Measurements from ENCODE around the gene ITGAL. TPM values are rescaled to one million over a fixed set of nuclear protein-coding genes. Genes with fewer than 3 reads are reported as not detected.
"Not testable (repeated sequence)": the region's sequence is repeated elsewhere in the genome, so short reads cannot be mapped to it uniquely, and the experiment has no call there.

Gene ITGAL
- total and polyA plus RNA-seq, 4 donors: 1.2 to 4.9 (median 3.7) TPM

DNA sequence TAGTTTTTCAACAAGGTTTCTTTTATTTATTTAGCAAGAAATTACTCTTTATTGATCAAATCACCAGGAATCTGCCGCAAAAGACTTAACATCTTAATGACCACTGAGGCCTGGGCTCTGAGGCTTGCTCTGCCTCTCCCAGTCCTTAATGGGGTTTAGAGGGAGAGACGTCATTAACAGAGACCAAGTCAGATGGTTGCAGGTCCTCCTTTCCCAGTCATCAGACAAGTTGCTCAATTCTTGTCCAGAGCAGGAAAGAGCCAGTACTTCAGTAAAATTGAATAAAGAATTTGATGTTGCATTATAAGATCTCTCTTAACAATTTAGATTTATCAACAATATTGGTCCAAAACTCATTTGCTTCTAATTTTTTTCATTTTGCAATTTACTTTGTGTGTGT lies 28.9 kb upstream of the ITGAL start:
- H3K9me3 ChIP-seq (ENCODE audit: control insufficient read depth, insufficient read depth, low read length): peaks cover 2% of the 10 kb centered on the region
- H3K4me3 ChIP-seq (ENCODE audit: low read depth, low read length): no peak overlapping the region
- H3K27me3 ChIP-seq (ENCODE audit: control insufficient read depth, insufficient read depth, low read length): no peaks in the 10 kb centered on the region
- WGBS (ENCODE audit: insufficient coverage): 60% methylated on average over 1 of the region's 2 CpGs
- no peak overlapping the region for H3K27ac ChIP-seq (ENCODE audit: low read depth, low read length)
- DNase-seq (ENCODE audit: low read depth in 4 of 6, low spot score in 6 of 6): no peak
- peaks cover 20% of the 10 kb centered on the region for H3K4me1 ChIP-seq (ENCODE audit: control insufficient read depth, insufficient read depth, low read length)
- H3K36me3 ChIP-seq (ENCODE audit: control insufficient read depth, insufficient read depth, low read length): peaks cover 12% of the 10 kb centered on the region

DNA sequence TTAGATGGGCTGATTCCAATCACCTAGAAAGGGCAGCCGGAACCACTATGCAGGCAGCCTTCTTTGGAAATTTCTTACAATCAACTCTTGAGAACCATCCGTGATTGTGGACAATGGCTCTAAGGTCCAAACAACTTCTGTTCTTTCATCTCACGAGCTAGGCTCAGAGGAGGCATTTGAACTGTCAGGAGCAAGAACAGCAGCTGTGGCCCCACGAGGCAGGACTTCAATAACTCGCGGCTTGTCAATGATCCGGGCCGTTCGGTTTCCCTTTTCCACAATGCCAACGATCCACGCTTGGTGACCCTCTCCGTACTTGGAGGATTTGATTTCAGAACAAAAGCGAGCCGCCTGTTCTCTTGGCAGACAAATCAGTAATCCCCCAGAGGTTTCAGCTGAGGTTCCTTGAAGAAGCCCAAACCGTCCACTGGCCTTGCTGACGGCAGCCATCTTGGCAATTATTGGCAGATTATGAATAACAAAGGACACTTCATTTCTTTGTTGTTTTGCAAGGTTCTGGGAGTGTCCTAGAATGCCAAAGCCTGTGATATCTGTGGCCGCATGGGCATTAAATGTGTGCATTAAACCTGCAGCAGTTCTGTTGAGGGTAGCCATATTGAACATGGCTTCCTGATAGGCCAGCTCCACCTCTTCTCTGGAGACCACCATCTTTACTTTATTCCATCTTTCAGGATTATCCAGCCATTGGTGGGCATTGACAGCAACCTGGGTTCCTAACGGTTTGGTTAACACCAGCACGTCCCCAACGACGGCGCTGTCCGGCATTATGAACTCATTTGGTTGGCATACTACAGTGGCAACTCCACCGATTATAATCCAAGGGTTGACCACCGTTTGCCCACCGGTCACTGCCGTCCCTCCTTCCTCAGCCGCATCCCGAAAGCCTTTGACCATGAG lies 28.1 kb upstream of the ITGAL start:
- peak overlapping the region; percentile 77 for H3K4me3 ChIP-seq (ENCODE audit: low read depth, low read length)
- peaks cover 20% of the 10 kb centered on the region for H3K4me1 ChIP-seq (ENCODE audit: control insufficient read depth, insufficient read depth, low read length)
- H3K27ac ChIP-seq (ENCODE audit: low read depth, low read length): peak overlapping the region; percentile 91
- H3K9me3 ChIP-seq (ENCODE audit: control insufficient read depth, insufficient read depth, low read length): peaks cover 2% of the 10 kb centered on the region
- H3K27me3 ChIP-seq (ENCODE audit: control insufficient read depth, insufficient read depth, low read length): no peaks in the 10 kb centered on the region
- 92% methylated on average over 29 of the region's 29 CpGs for WGBS (ENCODE audit: insufficient coverage)
- no peak for DNase-seq (ENCODE audit: low read depth in 4 of 6, low spot score in 6 of 6)
- H3K36me3 ChIP-seq (ENCODE audit: control insufficient read depth, insufficient read depth, low read length): peaks cover 12% of the 10 kb centered on the region

DNA sequence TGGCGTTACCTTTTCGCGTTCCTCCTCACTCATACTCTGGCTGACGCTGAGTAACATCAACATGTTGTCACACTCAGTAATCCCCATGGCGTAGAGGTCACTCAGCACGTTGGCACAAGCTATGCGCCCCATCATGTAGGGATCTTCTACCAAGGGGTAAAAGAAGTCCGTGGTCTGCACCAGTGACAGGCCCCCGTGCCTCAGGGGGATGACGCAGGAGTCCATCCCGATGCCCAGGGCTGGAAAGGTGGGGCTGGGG lies 27.5 kb upstream of the ITGAL start:
- Histone ChIP-seq H3K9me3 (ENCODE audit: control insufficient read depth, insufficient read depth, low read length) (peaks cover 2% of the 10 kb centered on the region), H3K4me3 (ENCODE audit: low read depth, low read length) (peak overlapping the region; percentile 77), H3K36me3 (ENCODE audit: control insufficient read depth, insufficient read depth, low read length) (peaks cover 12% of the 10 kb centered on the region), H3K4me1 (ENCODE audit: control insufficient read depth, insufficient read depth, low read length) (peaks cover 20% of the 10 kb centered on the region), H3K27ac (ENCODE audit: low read depth, low read length) (peak overlapping the region; percentile 91), H3K27me3 (ENCODE audit: control insufficient read depth, insufficient read depth, low read length) (no peaks in the 10 kb centered on the region)
- 41% methylated on average over 11 of the region's 11 CpGs for WGBS (ENCODE audit: insufficient coverage)
- no peak for DNase-seq (ENCODE audit: low read depth in 4 of 6, low spot score in 6 of 6)

DNA sequence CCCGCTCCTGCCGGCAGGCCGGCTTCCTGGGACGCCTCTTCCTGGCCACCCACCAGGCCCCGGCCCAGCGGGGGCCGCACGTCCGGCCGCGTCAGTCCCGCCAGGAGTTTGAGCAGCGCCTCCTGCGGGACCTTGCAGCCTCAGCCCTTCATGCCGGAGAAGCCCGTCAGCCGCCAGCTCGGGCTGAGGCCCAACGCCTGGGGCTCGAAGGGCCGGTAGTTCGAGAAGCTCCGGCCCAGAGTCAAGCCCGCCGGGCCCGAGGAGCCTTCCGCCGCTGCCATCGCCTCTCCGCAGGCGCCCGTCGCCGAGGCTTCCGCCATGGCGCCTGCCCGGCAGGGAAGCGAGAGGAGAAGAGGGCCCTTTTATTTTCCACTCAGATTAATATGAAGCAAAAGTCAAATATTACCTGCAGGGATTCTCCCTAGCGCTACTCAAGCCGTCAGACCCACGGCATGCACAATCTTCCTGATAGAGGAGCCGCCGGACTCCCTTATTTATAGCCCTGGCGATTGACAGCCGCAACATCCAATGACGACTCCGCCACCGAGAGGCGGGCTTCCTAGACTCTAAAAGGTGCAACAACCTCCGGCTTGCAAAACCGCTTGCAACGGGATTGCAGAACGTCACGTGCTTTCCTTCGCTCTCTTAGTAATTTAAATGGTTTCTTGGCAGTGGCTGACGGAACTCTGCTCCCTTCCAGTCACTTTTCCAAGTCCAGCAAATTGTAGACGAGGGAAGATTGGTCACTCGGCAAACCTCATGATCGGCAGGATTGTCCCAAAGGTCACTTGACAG lies 26.9 kb upstream of the ITGAL start, which contains the start of gene SEPHS2:
Gene SEPHS2, minus strand, starts transcription at position 467 of the 795 bp plus-strand sequence. Its CDS starts 147 bp downstream, at position 320.
- peaks cover 12% of the 10 kb centered on the region for H3K36me3 ChIP-seq (ENCODE audit: control insufficient read depth, insufficient read depth, low read length)
- H3K4me1 ChIP-seq (ENCODE audit: control insufficient read depth, insufficient read depth, low read length): peaks cover 20% of the 10 kb centered on the region
- WGBS (ENCODE audit: insufficient coverage): 0% methylated on average over 56 of the region's 59 CpGs
- H3K27ac ChIP-seq (ENCODE audit: low read depth, low read length): peak within 1 kb of the TSS; percentile 91
- peak within 1 kb of the TSS; percentile 77 for H3K4me3 ChIP-seq (ENCODE audit: low read depth, low read length)
- H3K9me3 ChIP-seq (ENCODE audit: control insufficient read depth, insufficient read depth, low read length): peaks cover 2% of the 10 kb centered on the region
- peak; percentile 93 to 99 (median 94) for DNase-seq (ENCODE audit: low read depth in 4 of 6, low spot score in 6 of 6)
- no peaks in the 10 kb centered on the region for H3K27me3 ChIP-seq (ENCODE audit: control insufficient read depth, insufficient read depth, low read length)

DNA sequence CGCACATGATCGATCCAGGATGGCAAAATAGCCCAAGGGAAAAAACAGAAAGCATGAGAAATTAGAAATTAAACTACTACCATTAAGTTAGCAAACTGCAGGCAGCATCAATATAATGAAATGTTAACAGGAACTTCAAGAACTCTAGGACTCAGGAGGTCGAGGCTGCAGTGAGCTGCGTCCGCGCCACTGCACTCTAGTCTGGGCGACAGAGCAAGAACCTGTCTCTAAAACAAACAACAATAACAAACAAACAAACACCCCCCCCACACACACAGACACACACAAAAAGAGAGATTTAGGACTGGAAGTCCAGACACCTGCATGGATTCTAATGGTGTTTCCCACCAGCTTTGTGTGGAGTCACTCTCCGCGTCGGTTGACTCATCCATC lies 26.3 kb upstream of the ITGAL start:
- DNase-seq (ENCODE audit: low read depth in 4 of 6, low spot score in 6 of 6): no peak
- Histone ChIP-seq H3K27ac (ENCODE audit: low read depth, low read length) (peak overlapping the region; percentile 91), H3K36me3 (ENCODE audit: control insufficient read depth, insufficient read depth, low read length) (peaks cover 12% of the 10 kb centered on the region), H3K4me3 (ENCODE audit: low read depth, low read length) (peak overlapping the region; percentile 77), H3K9me3 (ENCODE audit: control insufficient read depth, insufficient read depth, low read length) (peaks cover 2% of the 10 kb centered on the region), H3K4me1 (ENCODE audit: control insufficient read depth, insufficient read depth, low read length) (peaks cover 20% of the 10 kb centered on the region), H3K27me3 (ENCODE audit: control insufficient read depth, insufficient read depth, low read length) (no peaks in the 10 kb centered on the region)
- 90% methylated on average over 5 of the region's 10 CpGs for WGBS (ENCODE audit: insufficient coverage)

DNA sequence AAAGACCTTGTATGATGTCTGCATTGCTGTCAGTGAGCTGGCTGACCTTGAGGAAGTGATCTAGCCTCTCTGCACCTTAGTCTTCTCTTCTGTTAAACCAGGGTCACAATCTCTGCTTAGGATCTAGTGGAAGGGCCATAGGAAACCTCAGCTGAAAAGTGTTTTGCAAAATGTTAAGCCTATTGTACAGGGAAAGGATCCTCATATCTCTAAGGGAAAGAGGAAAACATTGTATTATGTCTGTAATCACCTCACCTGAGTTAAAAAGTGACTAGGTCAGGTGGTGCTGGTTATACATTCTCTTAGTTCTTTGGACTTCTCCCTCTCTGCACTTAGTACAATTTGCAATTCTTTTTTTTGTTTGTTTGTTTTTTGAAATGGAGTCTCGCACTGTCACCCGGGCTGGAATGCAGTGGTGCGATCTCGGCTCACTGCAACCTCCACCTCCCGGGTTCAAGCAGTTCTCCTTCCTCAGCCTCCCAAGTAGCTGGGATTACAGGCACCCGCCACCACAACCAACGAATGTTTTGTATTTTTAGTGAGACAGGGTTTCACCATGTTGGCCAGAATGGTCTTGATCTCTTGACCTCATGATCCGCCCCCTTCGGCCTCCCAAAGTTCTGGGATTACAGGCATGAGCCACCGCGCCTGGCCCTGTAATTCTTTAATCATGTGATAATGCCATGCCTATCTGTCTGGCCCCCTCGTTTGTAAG lies 24.9 kb upstream of the ITGAL start:
- 87% methylated on average over 6 of the region's 12 CpGs for WGBS (ENCODE audit: insufficient coverage)
- DNase-seq (ENCODE audit: low read depth in 4 of 6, low spot score in 6 of 6): no peak
- peaks cover 2% of the 10 kb centered on the region for H3K9me3 ChIP-seq (ENCODE audit: control insufficient read depth, insufficient read depth, low read length)
- H3K4me3 ChIP-seq (ENCODE audit: low read depth, low read length): no peak overlapping the region
- H3K36me3 ChIP-seq (ENCODE audit: control insufficient read depth, insufficient read depth, low read length): peaks cover 8% of the 10 kb centered on the region
- peaks cover 20% of the 10 kb centered on the region for H3K4me1 ChIP-seq (ENCODE audit: control insufficient read depth, insufficient read depth, low read length)
- no peak overlapping the region for H3K27ac ChIP-seq (ENCODE audit: low read depth, low read length)
- no peaks in the 10 kb centered on the region for H3K27me3 ChIP-seq (ENCODE audit: control insufficient read depth, insufficient read depth, low read length)

DNA sequence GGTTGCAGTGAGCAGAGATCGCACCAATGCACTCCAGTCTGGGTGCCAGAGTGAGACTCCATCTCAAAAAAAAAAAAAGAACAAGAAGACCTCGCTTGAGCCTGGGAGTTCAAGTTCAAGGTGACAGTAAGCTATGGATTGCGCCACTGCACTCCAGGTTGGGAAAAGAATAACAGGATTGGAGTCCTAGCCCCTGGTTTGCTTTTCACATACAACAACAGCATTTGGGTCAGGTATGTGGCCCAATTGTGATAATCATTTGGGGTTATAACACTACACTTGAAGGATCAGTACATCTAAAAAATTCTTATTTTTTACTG lies 23.5 kb upstream of the ITGAL start:
- H3K9me3 ChIP-seq (ENCODE audit: control insufficient read depth, insufficient read depth, low read length): no peaks in the 10 kb centered on the region
- no peak overlapping the region for H3K4me3 ChIP-seq (ENCODE audit: low read depth, low read length)
- peaks cover 18% of the 10 kb centered on the region for H3K4me1 ChIP-seq (ENCODE audit: control insufficient read depth, insufficient read depth, low read length)
- no peak overlapping the region for H3K27ac ChIP-seq (ENCODE audit: low read depth, low read length)
- 100% methylated on average over 1 of the region's 3 CpGs for WGBS (ENCODE audit: insufficient coverage)
- H3K36me3 ChIP-seq (ENCODE audit: control insufficient read depth, insufficient read depth, low read length): peaks cover 4% of the 10 kb centered on the region
- no peaks in the 10 kb centered on the region for H3K27me3 ChIP-seq (ENCODE audit: control insufficient read depth, insufficient read depth, low read length)
- DNase-seq (ENCODE audit: low read depth in 4 of 6, low spot score in 6 of 6): no peak

DNA sequence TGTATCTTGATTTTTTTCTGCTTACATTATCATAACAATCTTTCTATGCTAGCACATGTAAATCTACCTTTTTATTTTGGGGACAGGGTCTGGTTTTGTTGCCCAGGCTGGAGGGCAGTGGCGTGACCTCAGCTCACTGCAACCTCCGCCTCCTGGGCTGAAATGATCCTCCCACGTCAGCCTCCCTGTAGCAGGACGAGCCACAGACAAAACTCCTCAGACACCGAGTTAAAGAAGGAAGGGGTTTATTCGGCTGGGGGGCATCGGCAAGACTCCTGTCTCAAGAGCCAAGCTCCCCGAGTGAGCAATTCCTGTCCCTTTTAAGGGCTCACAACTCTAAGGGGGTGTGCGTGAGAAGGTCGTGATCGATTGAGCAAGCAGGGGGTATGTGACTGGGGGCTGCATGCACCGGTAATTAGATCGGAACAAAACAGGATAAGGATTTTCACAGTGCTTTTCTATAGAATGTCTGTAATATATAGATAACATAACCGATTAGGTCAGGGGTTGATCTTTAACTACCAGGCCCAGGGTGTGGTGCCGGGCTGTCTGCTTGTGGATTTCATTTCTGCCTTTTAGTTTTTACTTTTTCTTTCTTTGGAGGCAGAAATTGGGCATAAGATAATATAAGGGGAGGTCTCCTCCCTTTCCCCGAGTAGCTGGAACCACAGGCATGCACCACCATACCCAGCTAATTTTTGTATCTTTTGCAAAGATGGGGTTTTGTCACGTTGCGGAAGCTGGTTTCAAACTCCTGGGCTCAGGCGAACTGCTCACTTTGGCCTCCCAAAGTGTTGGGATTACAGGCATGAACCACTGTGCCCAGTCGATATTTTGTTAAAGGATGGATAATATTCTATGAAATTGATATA lies 19.6 kb upstream of the ITGAL start:
- H3K27me3 ChIP-seq (ENCODE audit: control insufficient read depth, insufficient read depth, low read length); H3K4me1 ChIP-seq (ENCODE audit: control insufficient read depth, insufficient read depth, low read length); H3K36me3 ChIP-seq (ENCODE audit: control insufficient read depth, insufficient read depth, low read length); H3K27ac ChIP-seq (ENCODE audit: low read depth, low read length); H3K4me3 ChIP-seq (ENCODE audit: low read depth, low read length); DNase-seq (ENCODE audit: low read depth in 4 of 6, low spot score in 6 of 6); H3K9me3 ChIP-seq (ENCODE audit: control insufficient read depth, insufficient read depth, low read length): not testable (repeated sequence)
- WGBS (ENCODE audit: insufficient coverage): 85% methylated on average over 5 of the region's 20 CpGs

DNA sequence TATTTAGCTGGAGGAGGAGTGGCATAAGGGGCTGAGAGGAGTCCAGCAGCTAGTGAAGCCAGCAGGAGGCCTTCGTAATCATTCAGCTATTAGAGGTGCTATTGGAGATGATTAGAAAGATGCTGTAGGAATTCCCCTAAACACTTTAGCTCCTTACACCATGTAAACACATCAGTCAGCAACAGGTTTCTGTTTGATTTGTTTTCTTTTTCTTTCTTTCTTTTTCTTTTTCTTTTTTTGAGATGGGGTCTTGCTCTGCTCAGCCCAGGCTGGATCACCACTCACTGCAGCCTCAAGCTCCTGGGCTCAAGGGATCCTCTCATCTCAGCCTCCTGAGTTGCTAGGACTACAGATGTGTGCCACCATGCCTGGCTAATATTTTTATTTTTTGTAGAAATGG lies 16.2 kb upstream of the ITGAL start:
- no CpG with 5 or more reads among the region's 1 CpG for WGBS (ENCODE audit: insufficient coverage)
- DNase-seq (ENCODE audit: low read depth in 4 of 6, low spot score in 6 of 6): no peak
- no peak overlapping the region for H3K27ac ChIP-seq (ENCODE audit: low read depth, low read length)
- no peaks in the 10 kb centered on the region for H3K36me3 ChIP-seq (ENCODE audit: control insufficient read depth, insufficient read depth, low read length)
- H3K4me1 ChIP-seq (ENCODE audit: control insufficient read depth, insufficient read depth, low read length): no peaks in the 10 kb centered on the region
- H3K9me3 ChIP-seq (ENCODE audit: control insufficient read depth, insufficient read depth, low read length): no peaks in the 10 kb centered on the region
- H3K27me3 ChIP-seq (ENCODE audit: control insufficient read depth, insufficient read depth, low read length): no peaks in the 10 kb centered on the region
- no peak overlapping the region for H3K4me3 ChIP-seq (ENCODE audit: low read depth, low read length)
